ENCODE results near the gene SFTPB. TPM values are rescaled to one million over a fixed set of nuclear protein-coding genes. Genes with fewer than 3 reads are reported as not detected.

Gene SFTPB
- polyA plus RNA-seq, 1 donor from 2014 or later, result not detected

- no peak overlapping the region for H3K9ac ChIP-seq (ENCODE audit: low read length)
- H4K20me1 ChIP-seq (ENCODE audit: insufficient read depth), result peaks cover 3% of the 10 kb centered on the region
- H3K36me3 ChIP-seq (ENCODE audit: insufficient read depth, low read length), result peaks cover under 1% of the 10 kb centered on the region
- no peak overlapping the region for H2AFZ ChIP-seq (ENCODE audit: low read depth, low read length)
- H3F3A ChIP-seq (ENCODE audit: insufficient read depth, low read length, poor library complexity, severe bottlenecking), result no peaks in the 10 kb centered on the region
- H3K27me3 ChIP-seq (ENCODE audit: insufficient read depth, low read depth, low read length), result no peaks in the 10 kb centered on the region
- TF ChIP-seq TAF1 (IDR thresholded peaks at IDR 0.05; ENCODE audit: low read depth) (no peak), REST (IDR thresholded peaks at IDR 0.05; ENCODE audit: borderline replicate concordance) (no peak), EP300 (conservative IDR thresholded peaks at IDR 0.05; ENCODE audit: poor library complexity, severe bottlenecking) (no peak), EZH2 (IDR thresholded peaks at IDR 0.05; ENCODE audit: borderline replicate concordance, insufficient read depth, low read length, poor library complexity, severe bottlenecking) (no peak)
- H3K9me3 ChIP-seq (ENCODE audit: low read length), result no peaks in the 10 kb centered on the region
- no peak overlapping the region for H3K27ac ChIP-seq (ENCODE audit: low read length)
- no peak overlapping the region for H3K4me2 ChIP-seq (ENCODE audit: low read length)
- no peaks in the 10 kb centered on the region for H3K9me2 ChIP-seq (ENCODE audit: insufficient read depth, low read length)
- no peaks in the 10 kb centered on the region for H3K79me2 ChIP-seq (replicated peaks; ENCODE audit: insufficient read depth, low read length)
- no peak overlapping the region for H3K4me3 ChIP-seq (ENCODE audit: low read length)
These were observed 32.4 kb downstream of the SFTPB start for GRCh38 chr2:85635636-85636035.

- Histone ChIP-seq H4K20me1 (ENCODE audit: insufficient read depth) (peaks cover 3% of the 10 kb centered on the region), H3K27me3 (ENCODE audit: insufficient read depth, low read depth, low read length) (no peaks in the 10 kb centered on the region), H2AFZ (ENCODE audit: low read depth, low read length) (no peak overlapping the region), H3K36me3 (ENCODE audit: insufficient read depth, low read length) (no peaks in the 10 kb centered on the region), H3K9me2 (ENCODE audit: insufficient read depth, low read length) (no peaks in the 10 kb centered on the region), H3K27ac (ENCODE audit: low read length) (no peak overlapping the region), H3K9me3 (ENCODE audit: low read length) (no peaks in the 10 kb centered on the region), H3K4me3 (ENCODE audit: low read length) (no peak overlapping the region), H3F3A (ENCODE audit: insufficient read depth, low read length, poor library complexity, severe bottlenecking) (no peaks in the 10 kb centered on the region), H3K79me2 (replicated peaks; ENCODE audit: insufficient read depth, low read length) (no peaks in the 10 kb centered on the region), H3K9ac (ENCODE audit: low read length) (no peak overlapping the region), H3K4me2 (ENCODE audit: low read length) (no peak overlapping the region)
- TF ChIP-seq MXI1 (conservative IDR thresholded peaks at IDR 0.05; ENCODE audit: poor library complexity, severe bottlenecking) (no peak), EZH2 (IDR thresholded peaks at IDR 0.05; ENCODE audit: borderline replicate concordance, insufficient read depth, low read length, poor library complexity, severe bottlenecking) (no peak), RAD21 (conservative IDR thresholded peaks at IDR 0.05) (no peak)
These were observed 33.0 kb downstream of the SFTPB start for GRCh38 chr2:85635011-85635410.

- H3K27me3 ChIP-seq (ENCODE audit: insufficient read depth, low read depth, low read length), result no peaks in the 10 kb centered on the region
- H3K4me3 ChIP-seq (ENCODE audit: low read length), result no peak overlapping the region
- H3K36me3 ChIP-seq (ENCODE audit: insufficient read depth, low read length), result no peaks in the 10 kb centered on the region
- no peaks in the 10 kb centered on the region for H3F3A ChIP-seq (ENCODE audit: insufficient read depth, low read length, poor library complexity, severe bottlenecking)
- H3K79me2 ChIP-seq (replicated peaks; ENCODE audit: insufficient read depth, low read length), result no peaks in the 10 kb centered on the region
- no peaks in the 10 kb centered on the region for H3K9me2 ChIP-seq (ENCODE audit: insufficient read depth, low read length)
- no peak overlapping the region for H3K27ac ChIP-seq (ENCODE audit: low read length)
- no peaks in the 10 kb centered on the region for H3K9me3 ChIP-seq (ENCODE audit: low read length)
- no peak overlapping the region for H3K9ac ChIP-seq (ENCODE audit: low read length)
- H3K4me2 ChIP-seq (ENCODE audit: low read length), result no peak overlapping the region
- TF ChIP-seq TAF1 (IDR thresholded peaks at IDR 0.05; ENCODE audit: low read depth), result no peak
- no peak overlapping the region for H2AFZ ChIP-seq (ENCODE audit: low read depth, low read length)
- peaks cover 3% of the 10 kb centered on the region for H4K20me1 ChIP-seq (ENCODE audit: insufficient read depth)
These were observed 36.7 kb downstream of the SFTPB start for GRCh38 chr2:85631316-85631715.

GRCh38 chr2:85628658-85629057, 39.3 kb downstream of the SFTPB start:
- Histone ChIP-seq H3K4me3 (ENCODE audit: low read length) (no peak overlapping the region), H3K36me3 (ENCODE audit: insufficient read depth, low read length) (no peaks in the 10 kb centered on the region), H3K27me3 (ENCODE audit: insufficient read depth, low read depth, low read length) (no peaks in the 10 kb centered on the region), H4K20me1 (ENCODE audit: insufficient read depth) (no peaks in the 10 kb centered on the region), H2AFZ (ENCODE audit: low read depth, low read length) (no peak overlapping the region), H3K27ac (ENCODE audit: low read length) (no peak overlapping the region), H3K9me3 (ENCODE audit: low read length) (no peaks in the 10 kb centered on the region), H3K79me2 (replicated peaks; ENCODE audit: insufficient read depth, low read length) (no peaks in the 10 kb centered on the region), H3K9me2 (ENCODE audit: insufficient read depth, low read length) (no peaks in the 10 kb centered on the region), H3K4me2 (ENCODE audit: low read length) (no peak overlapping the region), H3F3A (ENCODE audit: insufficient read depth, low read length, poor library complexity, severe bottlenecking) (no peaks in the 10 kb centered on the region), H3K9ac (ENCODE audit: low read length) (no peak overlapping the region)
- no peak for TF ChIP-seq TAF1 (IDR thresholded peaks at IDR 0.05; ENCODE audit: low read depth)
- TF ChIP-seq MXI1 (conservative IDR thresholded peaks at IDR 0.05; ENCODE audit: poor library complexity, severe bottlenecking), result no peak
- TF ChIP-seq SMC3 (conservative IDR thresholded peaks at IDR 0.05; ENCODE audit: poor library complexity), result no peak
- no peak for TF ChIP-seq REST (IDR thresholded peaks at IDR 0.05; ENCODE audit: borderline replicate concordance)
- no peak for TF ChIP-seq POLR2AphosphoS5 (IDR thresholded peaks at IDR 0.05)
- no peak for TF ChIP-seq RAD21 (conservative IDR thresholded peaks at IDR 0.05)
- no peak for TF ChIP-seq EP300 (conservative IDR thresholded peaks at IDR 0.05; ENCODE audit: poor library complexity, severe bottlenecking)
- no peak for TF ChIP-seq CTCF (IDR thresholded peaks at IDR 0.05; ENCODE audit: poor library complexity, severe bottlenecking)
